GM19351 (cell line): Measurements from ENCODE around the gene MAGEA2B.
"Not testable (repeated sequence)": the region's sequence is repeated elsewhere in the genome, so short reads cannot be mapped to it uniquely, and the experiment has no call there.

Experiments used
- ATAC-seq: cut with Tn5 transposase; IDR thresholded peaks from one replicate; pipeline ENCODE4 v1.9.1; 2021; ENCODE audit warnings: mild to moderate bottlenecking, moderate library complexity; ENCODE audit not compliant: unreplicated experiment

MAGEA2B gene

GRCh38 chrX:152754871-152755270 lies 40.4 kb downstream of the MAGEA2B start:
- not testable (repeated sequence) for ATAC-seq

GRCh38 chrX:152758918-152759317 lies 44.5 kb downstream of the MAGEA2B start, which contains the start of gene CSAG3:
CSAG3 (plus strand) TSS chrX:152759218.
- not testable (repeated sequence) for ATAC-seq

GRCh38 chrX:152759544-152759943 lies 45.1 kb downstream of the MAGEA2B start:
- ATAC-seq = not testable (repeated sequence)

- ATAC-seq = not testable (repeated sequence)
These were observed 47.2 kb downstream of the MAGEA2B start for GRCh38 chrX:152761582-152761981.

- not testable (repeated sequence) for ATAC-seq
These were observed 52.1 kb downstream of the MAGEA2B start for GRCh38 chrX:152766562-152766961.
